ENCODE results near the gene IL23R.

The IL23R gene

GRCh38 chr1:67174716-67175284 lies 8.5 kb downstream of the IL23R start:
- Histone ChIP-seq H3K36me3 (ENCODE audit: insufficient read depth, low read length) (no peaks in the 10 kb centered on the region), H3K9ac (ENCODE audit: insufficient read length) (no peak overlapping the region), H3K27ac (no peak overlapping the region), H3K9me3 (ENCODE audit: low read depth, low read length) (no peaks in the 10 kb centered on the region), H3K4me3 (no peak overlapping the region)
- TF ChIP-seq POLR2AphosphoS5 (IDR thresholded peaks at IDR 0.05; ENCODE audit: borderline replicate concordance, low read depth, low read length) (no peak), FOXP2 (optimal IDR thresholded peaks at IDR 0.05; ENCODE audit: control extremely low read depth, extremely low read length, insufficient read depth) (no peak), EZH2 (IDR thresholded peaks at IDR 0.05) (no peak)
- DNase-seq (ENCODE audit: low read depth, low spot score), result no peak

- no peak overlapping the region for H3K4me3 ChIP-seq
- H3K27ac ChIP-seq, result no peak overlapping the region
- no peak for TF ChIP-seq FOXP2 (optimal IDR thresholded peaks at IDR 0.05; ENCODE audit: control extremely low read depth, extremely low read length, insufficient read depth)
- no peak for TF ChIP-seq EZH2 (IDR thresholded peaks at IDR 0.05)
- TF ChIP-seq POLR2AphosphoS5 (IDR thresholded peaks at IDR 0.05; ENCODE audit: borderline replicate concordance, low read depth, low read length), result no peak
- H3K36me3 ChIP-seq (ENCODE audit: insufficient read depth, low read length), result no peaks in the 10 kb centered on the region
- H3K9me3 ChIP-seq (ENCODE audit: low read depth, low read length), result no peaks in the 10 kb centered on the region
- no peak for DNase-seq (ENCODE audit: low read depth, low spot score)
- no peak overlapping the region for H3K9ac ChIP-seq (ENCODE audit: insufficient read length)
These were observed 9.4 kb downstream of the IL23R start for GRCh38 chr1:67175530-67176087.

- no peak for DNase-seq (ENCODE audit: low read depth, low spot score)
- TF ChIP-seq FOXP2 (optimal IDR thresholded peaks at IDR 0.05; ENCODE audit: control extremely low read depth, extremely low read length, insufficient read depth), result no peak
- TF ChIP-seq POLR2AphosphoS5 (IDR thresholded peaks at IDR 0.05; ENCODE audit: borderline replicate concordance, low read depth, low read length), result no peak
- TF ChIP-seq EZH2 (IDR thresholded peaks at IDR 0.05), result no peak
- no peak overlapping the region for H3K4me3 ChIP-seq
These were observed 18.7 kb downstream of the IL23R start for GRCh38 chr1:67184838-67185421.

GRCh38 chr1:67188137-67188536 lies 21.9 kb downstream of the IL23R start:
- no peak overlapping the region for H3K4me3 ChIP-seq
- TF ChIP-seq EZH2 (IDR thresholded peaks at IDR 0.05) (no peak), FOXP2 (optimal IDR thresholded peaks at IDR 0.05; ENCODE audit: control extremely low read depth, extremely low read length, insufficient read depth) (no peak), POLR2AphosphoS5 (IDR thresholded peaks at IDR 0.05; ENCODE audit: borderline replicate concordance, low read depth, low read length) (no peak)
- H3K36me3 ChIP-seq (ENCODE audit: insufficient read depth, low read length), result no peaks in the 10 kb centered on the region
- DNase-seq (ENCODE audit: low read depth, low spot score), result no peak
- no peak overlapping the region for H3K27ac ChIP-seq
- no peaks in the 10 kb centered on the region for H3K9me3 ChIP-seq (ENCODE audit: low read depth, low read length)
- no peak overlapping the region for H3K9ac ChIP-seq (ENCODE audit: insufficient read length)

More at GRCh38 chr1:67184838-67185421, 18.7 kb downstream of the IL23R start:
- Histone ChIP-seq H3K27ac (no peak overlapping the region), H3K9me3 (ENCODE audit: low read depth, low read length) (no peaks in the 10 kb centered on the region), H3K9ac (ENCODE audit: insufficient read length) (no peak overlapping the region), H3K36me3 (ENCODE audit: insufficient read depth, low read length) (no peaks in the 10 kb centered on the region)

- Histone ChIP-seq H3K4me3 (no peak overlapping the region), H3K36me3 (ENCODE audit: insufficient read depth, low read length) (no peaks in the 10 kb centered on the region), H3K27ac (no peak overlapping the region), H3K9me3 (ENCODE audit: low read depth, low read length) (no peaks in the 10 kb centered on the region), H3K9ac (ENCODE audit: insufficient read length) (no peak overlapping the region)
- no peak for TF ChIP-seq POLR2AphosphoS5 (IDR thresholded peaks at IDR 0.05; ENCODE audit: borderline replicate concordance, low read depth, low read length)
- no peak for TF ChIP-seq EZH2 (IDR thresholded peaks at IDR 0.05)
- no peak for TF ChIP-seq FOXP2 (optimal IDR thresholded peaks at IDR 0.05; ENCODE audit: control extremely low read depth, extremely low read length, insufficient read depth)
- no peak for DNase-seq (ENCODE audit: low read depth, low spot score)
These were observed 23.7 kb downstream of the IL23R start for GRCh38 chr1:67189953-67190352.

- Histone ChIP-seq H3K36me3 (ENCODE audit: insufficient read depth, low read length) (no peaks in the 10 kb centered on the region), H3K9me3 (ENCODE audit: low read depth, low read length) (no peaks in the 10 kb centered on the region), H3K9ac (ENCODE audit: insufficient read length) (no peak overlapping the region), H3K4me3 (no peak overlapping the region), H3K27ac (no peak overlapping the region)
- DNase-seq (ENCODE audit: low read depth, low spot score), result no peak
- TF ChIP-seq EZH2 (IDR thresholded peaks at IDR 0.05), result no peak
- TF ChIP-seq FOXP2 (optimal IDR thresholded peaks at IDR 0.05; ENCODE audit: control extremely low read depth, extremely low read length, insufficient read depth), result no peak
- no peak for TF ChIP-seq POLR2AphosphoS5 (IDR thresholded peaks at IDR 0.05; ENCODE audit: borderline replicate concordance, low read depth, low read length)
These were observed 24.2 kb downstream of the IL23R start for GRCh38 chr1:67190410-67190809.

- no peaks in the 10 kb centered on the region for H3K36me3 ChIP-seq (ENCODE audit: insufficient read depth, low read length)
- no peak for TF ChIP-seq FOXP2 (optimal IDR thresholded peaks at IDR 0.05; ENCODE audit: control extremely low read depth, extremely low read length, insufficient read depth)
- TF ChIP-seq EZH2 (IDR thresholded peaks at IDR 0.05), result no peak
- no peak for TF ChIP-seq POLR2AphosphoS5 (IDR thresholded peaks at IDR 0.05; ENCODE audit: borderline replicate concordance, low read depth, low read length)
- no peak overlapping the region for H3K4me3 ChIP-seq
- no peaks in the 10 kb centered on the region for H3K9me3 ChIP-seq (ENCODE audit: low read depth, low read length)
- H3K27ac ChIP-seq, result no peak overlapping the region
- no peak overlapping the region for H3K9ac ChIP-seq (ENCODE audit: insufficient read length)
- no peak for DNase-seq (ENCODE audit: low read depth, low spot score)
These were observed 24.7 kb downstream of the IL23R start for GRCh38 chr1:67190942-67191341.

- TF ChIP-seq FOXP2 (optimal IDR thresholded peaks at IDR 0.05; ENCODE audit: control extremely low read depth, extremely low read length, insufficient read depth), result no peak
- TF ChIP-seq POLR2AphosphoS5 (IDR thresholded peaks at IDR 0.05; ENCODE audit: borderline replicate concordance, low read depth, low read length), result no peak
- TF ChIP-seq EZH2 (IDR thresholded peaks at IDR 0.05), result no peak
- no peak overlapping the region for H3K9ac ChIP-seq (ENCODE audit: insufficient read length)
- DNase-seq (ENCODE audit: low read depth, low spot score), result no peak
- H3K27ac ChIP-seq, result no peak overlapping the region
- H3K9me3 ChIP-seq (ENCODE audit: low read depth, low read length), result no peaks in the 10 kb centered on the region
- no peak overlapping the region for H3K4me3 ChIP-seq
- no peaks in the 10 kb centered on the region for H3K36me3 ChIP-seq (ENCODE audit: insufficient read depth, low read length)
These were observed 25.6 kb downstream of the IL23R start for GRCh38 chr1:67191668-67192520.
